ENCODE results near the gene IFNAR1. TPM values are rescaled to one million over a fixed set of nuclear protein-coding genes. Genes with fewer than 3 reads are reported as not detected.

Gene IFNAR1
- total RNA-seq, 4 donors from 2014 or later = 22.4 to 28.3 (median 26.4) TPM

GRCh38 chr21:33291686-33292085 is 33.1 kb upstream of the IFNAR1 start:
- H3K36me3 ChIP-seq = peaks cover 17 to 79% (median 53%) of the 10 kb centered on the region in 4 donors
- no peak for DNase-seq (ENCODE audit: extremely low spot score)
- TF ChIP-seq EP300 (IDR thresholded peaks at IDR 0.05) = no peak
- TF ChIP-seq POLR2A (IDR thresholded peaks at IDR 0.05; ENCODE audit: low read depth) = no peak
- no peak for TF ChIP-seq CTCF (IDR thresholded peaks at IDR 0.05)
- TF ChIP-seq POLR2AphosphoS5 (IDR thresholded peaks at IDR 0.05) = no peak
- H3K4me1 ChIP-seq = peaks cover 7 to 20% (median 18%) of the 10 kb centered on the region in 4 donors
- no peaks in the 10 kb centered on the region for H3K27me3 ChIP-seq
- H3K27ac ChIP-seq (replicated peaks in 1 of 4) = no peak overlapping the region
- no peaks in the 10 kb centered on the region for H3K9me3 ChIP-seq
- WGBS = 93% methylated on average over 3 of the region's 9 CpGs
- intact Hi-C loops (cut with DNase I) = no loop called here
- H3K4me3 ChIP-seq = no peak overlapping the region

DNA sequence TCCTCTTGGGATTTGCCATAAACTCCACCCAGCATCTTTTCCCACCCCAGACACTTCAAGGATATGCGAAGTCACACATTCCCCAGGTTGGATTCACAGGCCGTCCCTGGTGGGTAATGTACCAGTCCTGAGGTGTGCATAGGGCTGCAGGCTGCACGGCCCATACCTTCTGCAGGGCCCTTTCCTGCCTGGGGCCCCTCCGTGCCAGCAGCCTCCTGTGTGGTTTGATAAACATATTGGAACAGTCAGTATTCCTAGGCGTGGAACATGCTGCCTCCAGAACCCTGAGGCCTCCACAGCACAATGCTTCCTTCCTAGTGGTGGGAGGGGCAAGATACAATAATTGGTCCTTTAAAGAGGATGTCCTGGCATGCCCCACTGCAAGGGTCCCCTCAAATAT is 32.0 kb upstream of the IFNAR1 start:
- WGBS = 86% methylated on average over 5 of the region's 5 CpGs
- H3K4me3 ChIP-seq = no peak overlapping the region
- intact Hi-C loops (cut with DNase I) = no loop called here
- TF ChIP-seq EP300 (IDR thresholded peaks at IDR 0.05) = no peak
- no peak for TF ChIP-seq POLR2A (IDR thresholded peaks at IDR 0.05; ENCODE audit: low read depth)
- no peak for TF ChIP-seq CTCF (IDR thresholded peaks at IDR 0.05)
- TF ChIP-seq POLR2AphosphoS5 (IDR thresholded peaks at IDR 0.05) = no peak
- H3K27ac ChIP-seq (replicated peaks in 1 of 4) = no peak overlapping the region
- DNase-seq (ENCODE audit: extremely low spot score) = no peak
- H3K9me3 ChIP-seq = no peaks in the 10 kb centered on the region
- no peaks in the 10 kb centered on the region for H3K27me3 ChIP-seq
- peaks cover 0 to 11% (median 10%) of the 10 kb centered on the region in 4 donors for H3K4me1 ChIP-seq
- peaks cover 17 to 89% (median 58%) of the 10 kb centered on the region in 4 donors for H3K36me3 ChIP-seq

GRCh38 chr21:33293136-33293535 is 31.6 kb upstream of the IFNAR1 start:
- WGBS = 91% methylated on average over 4 of the region's 7 CpGs
- intact Hi-C loops (cut with DNase I) = no loop called here
- Histone ChIP-seq H3K36me3 (peaks cover 17 to 86% (median 58%) of the 10 kb centered on the region in 4 donors), H3K4me3 (no peak overlapping the region), H3K9me3 (no peaks in the 10 kb centered on the region), H3K27ac (replicated peaks in 1 of 4) (no peak overlapping the region), H3K27me3 (no peaks in the 10 kb centered on the region), H3K4me1 (peaks cover 0 to 11% (median 9%) of the 10 kb centered on the region in 4 donors)
- DNase-seq (ENCODE audit: extremely low spot score) = no peak
- TF ChIP-seq CTCF (IDR thresholded peaks at IDR 0.05) = no peak
- no peak for TF ChIP-seq POLR2AphosphoS5 (IDR thresholded peaks at IDR 0.05)
- TF ChIP-seq POLR2A (IDR thresholded peaks at IDR 0.05; ENCODE audit: low read depth) = no peak
- no peak for TF ChIP-seq EP300 (IDR thresholded peaks at IDR 0.05)

DNA sequence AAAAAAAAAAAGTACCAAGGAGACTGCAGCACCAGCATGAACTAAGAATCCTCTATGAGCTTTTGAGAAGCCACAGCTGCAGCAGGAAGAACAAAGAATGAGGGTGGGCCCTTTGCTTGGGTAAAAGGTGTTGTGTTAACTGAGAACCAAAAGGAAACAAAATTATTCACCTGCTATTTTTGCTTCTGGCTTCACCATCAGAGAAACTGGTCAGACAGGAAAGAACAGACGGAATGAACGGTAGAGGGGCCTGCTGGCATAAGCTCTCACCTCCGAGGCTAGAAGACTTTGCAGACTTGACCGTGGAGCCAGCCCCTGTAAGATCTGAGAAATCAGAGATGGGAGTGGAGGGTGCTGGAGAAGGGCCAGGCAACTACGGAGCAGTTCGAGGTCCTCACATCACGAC is 31.0 kb upstream of the IFNAR1 start:
- Histone ChIP-seq H3K9me3 (no peaks in the 10 kb centered on the region), H3K27me3 (no peaks in the 10 kb centered on the region), H3K27ac (replicated peaks in 1 of 4) (no peak overlapping the region), H3K4me3 (no peak overlapping the region), H3K4me1 (peaks cover 0 to 9% (median 8%) of the 10 kb centered on the region in 4 donors), H3K36me3 (peaks cover 17 to 79% (median 57%) of the 10 kb centered on the region in 4 donors)
- TF ChIP-seq POLR2A (IDR thresholded peaks at IDR 0.05; ENCODE audit: low read depth) (no peak), EP300 (IDR thresholded peaks at IDR 0.05) (no peak), CTCF (IDR thresholded peaks at IDR 0.05) (no peak), POLR2AphosphoS5 (IDR thresholded peaks at IDR 0.05) (no peak)
- intact Hi-C loops (cut with DNase I) = no loop called here
- WGBS = 69% methylated on average over 7 of the region's 7 CpGs
- DNase-seq (ENCODE audit: extremely low spot score) = no peak

- DNase-seq (ENCODE audit: extremely low spot score) = no peak
- Histone ChIP-seq H3K27me3 (no peaks in the 10 kb centered on the region), H3K9me3 (no peaks in the 10 kb centered on the region), H3K27ac (replicated peaks in 1 of 4) (no peak overlapping the region), H3K4me3 (no peak overlapping the region), H3K36me3 (peaks cover 11 to 61% (median 44%) of the 10 kb centered on the region in 4 donors), H3K4me1 (peaks cover 0 to 16% (median 11%) of the 10 kb centered on the region in 4 donors)
- WGBS = 93% methylated on average over 6 of the region's 6 CpGs
- intact Hi-C loops (cut with DNase I) = no loop called here
- TF ChIP-seq POLR2A (IDR thresholded peaks at IDR 0.05; ENCODE audit: low read depth) (no peak), POLR2AphosphoS5 (IDR thresholded peaks at IDR 0.05) (no peak), EP300 (IDR thresholded peaks at IDR 0.05) (no peak), CTCF (IDR thresholded peaks at IDR 0.05) (no peak)
These were observed 28.6 kb upstream of the IFNAR1 start for GRCh38 chr21:33296156-33296555.

Data from esophagus muscularis mucosa (tissue), 4 donors.